NT2/D1 (cell line): ENCODE measurements around the gene ZNF397.

Experiments used
- DNase-seq: peaks from one replicate; pipeline ENCODE4 v3.0.0-alpha.2; 2011; ENCODE audit warnings: low read depth, low spot score
- H3K27me3 ChIP-seq: 2 replicates; pipeline ENCODE4 v1.6.0; 2011; ENCODE audit warnings: mild to moderate bottlenecking; ENCODE audit not compliant: insufficient read length, insufficient read depth
- H3K36me3 ChIP-seq: 2 replicates; pipeline ENCODE4 v1.6.1; 2011; ENCODE audit warnings: mild to moderate bottlenecking, low read length, mixed read lengths; ENCODE audit not compliant: insufficient read depth, insufficient read length
- H3K4me1 ChIP-seq: 2 replicates; pipeline ENCODE4 v1.5.1; 2011; ENCODE audit not compliant: insufficient read depth, insufficient read length
- H3K4me3 ChIP-seq: 2 replicates; pipeline ENCODE4 v1.5.1; 2011; ENCODE audit warnings: low read depth; ENCODE audit not compliant: insufficient read length
- H3K9ac ChIP-seq: 2 replicates; pipeline ENCODE4 v1.6.0; 2011; ENCODE audit warnings: low read depth; ENCODE audit not compliant: insufficient read length
- H3K9me3 ChIP-seq: 2 replicates; pipeline ENCODE4 v1.5.1; 2011; ENCODE audit warnings: mild to moderate bottlenecking, low read length; ENCODE audit not compliant: insufficient read depth
- SUZ12 ChIP-seq: IDR thresholded peaks from 2 replicates; pipeline ENCODE4 v1.6.1; 2011; ENCODE audit not compliant: insufficient read length, insufficient read depth; ENCODE audit errors: extremely low read depth
- YY1 ChIP-seq: IDR thresholded peaks from 2 replicates; pipeline ENCODE4 v1.6.1; 2011; ENCODE audit not compliant: insufficient read length, insufficient read depth
- ZNF274 ChIP-seq: IDR thresholded peaks from 2 replicates; pipeline ENCODE4 v1.6.1; 2011; ENCODE audit warnings: mild to moderate bottlenecking, low read depth, low read length

ZNF397 gene

GRCh38 chr18:35231052-35231451 lies 9.8 kb upstream of the ZNF397 start:
- H3K4me3 ChIP-seq, result no peak overlapping the region
- H3K27me3 ChIP-seq, result no peaks in the 10 kb centered on the region
- peak; percentile 55 for DNase-seq
- H3K36me3 ChIP-seq, result no peaks in the 10 kb centered on the region
- no peak overlapping the region for H3K9ac ChIP-seq
- no peak for TF ChIP-seq SUZ12
- no peak for TF ChIP-seq ZNF274
- no peak for TF ChIP-seq YY1
- H3K4me1 ChIP-seq, result no peaks in the 10 kb centered on the region
- H3K9me3 ChIP-seq, result no peaks in the 10 kb centered on the region

DNA sequence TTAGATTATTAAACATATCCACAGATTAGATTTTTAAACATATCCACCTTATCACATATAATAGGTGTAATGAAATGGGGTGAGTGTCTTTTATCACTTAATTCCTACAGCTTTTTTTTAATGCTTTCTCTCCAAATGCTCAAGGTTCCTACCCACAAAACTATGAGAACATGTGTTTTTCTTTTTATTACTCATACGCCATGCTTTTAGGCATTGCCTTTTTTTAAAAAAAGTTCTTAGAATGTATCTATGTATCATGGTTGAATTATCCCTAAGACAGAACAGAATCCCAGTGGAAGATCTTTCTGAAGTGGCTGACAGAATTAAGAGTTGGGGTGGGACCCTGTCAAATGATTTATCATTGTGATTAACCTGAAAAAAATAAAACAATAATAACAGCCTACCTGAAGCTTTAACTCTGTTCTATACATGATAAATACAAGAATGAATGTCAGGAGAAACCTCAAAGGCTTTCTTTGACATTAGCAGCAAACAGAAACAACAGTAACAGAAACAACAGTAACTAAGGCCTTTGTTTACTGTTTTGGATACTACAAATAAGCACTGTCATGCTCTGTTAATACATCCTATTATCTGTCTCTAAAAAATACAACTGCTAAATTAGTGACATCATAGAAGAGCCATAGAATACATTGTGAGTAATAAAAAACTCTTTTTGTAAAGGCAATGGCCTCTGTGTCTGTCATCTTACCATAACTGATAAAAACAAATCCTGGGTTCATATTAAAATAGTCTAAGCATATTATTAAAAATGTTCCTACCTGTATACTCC lies 4.1 kb upstream of the ZNF397 start:
- no peaks in the 10 kb centered on the region for H3K4me1 ChIP-seq
- no peak overlapping the region for H3K9ac ChIP-seq
- no peaks in the 10 kb centered on the region for H3K36me3 ChIP-seq
- no peak for DNase-seq
- H3K4me3 ChIP-seq, result no peak overlapping the region
- no peaks in the 10 kb centered on the region for H3K27me3 ChIP-seq
- TF ChIP-seq SUZ12 (no peak), YY1 (no peak), ZNF274 (no peak)
- H3K9me3 ChIP-seq, result no peaks in the 10 kb centered on the region

- peaks cover 21% of the 10 kb centered on the region; the same call in 1 of the 2 replicates for H3K9me3 ChIP-seq
- TF ChIP-seq YY1 (no peak), ZNF274 (no peak), SUZ12 (no peak)
- H3K4me3 ChIP-seq, result no peak overlapping the region
- H3K27me3 ChIP-seq, result no peaks in the 10 kb centered on the region
- no peaks in the 10 kb centered on the region for H3K4me1 ChIP-seq
- no peak overlapping the region for H3K9ac ChIP-seq
- DNase-seq, result no peak
- H3K36me3 ChIP-seq, result peaks cover 22% of the 10 kb centered on the region
Measured at GRCh38 chr18:35239314-35239713, 1.5 kb upstream of the ZNF397 start.

- H3K36me3 ChIP-seq, result peaks cover 43% of the 10 kb centered on the region
- H3K4me1 ChIP-seq, result no peaks in the 10 kb centered on the region
- H3K27me3 ChIP-seq, result no peaks in the 10 kb centered on the region
- H3K4me3 ChIP-seq, result peak overlapping the region; percentile 74
- H3K9me3 ChIP-seq, result peaks cover 43% of the 10 kb centered on the region
- no peak for DNase-seq
- TF ChIP-seq ZNF274, result no peak
- no peak for TF ChIP-seq SUZ12
- no peak for TF ChIP-seq YY1
- peak overlapping the region; percentile 79 for H3K9ac ChIP-seq
Measured at GRCh38 chr18:35241448-35241804, 592 bp downstream of the ZNF397 start.

GRCh38 chr18:35242426-35242825 lies 1.6 kb downstream of the ZNF397 start:
- Histone ChIP-seq H3K27me3 (no peaks in the 10 kb centered on the region), H3K4me1 (no peaks in the 10 kb centered on the region), H3K9me3 (peaks cover 43% of the 10 kb centered on the region), H3K36me3 (peaks cover 53% of the 10 kb centered on the region), H3K9ac (no peak overlapping the region), H3K4me3 (no peak overlapping the region)
- no peak for TF ChIP-seq SUZ12
- no peak for TF ChIP-seq ZNF274
- TF ChIP-seq YY1, result no peak
- no peak for DNase-seq

DNA sequence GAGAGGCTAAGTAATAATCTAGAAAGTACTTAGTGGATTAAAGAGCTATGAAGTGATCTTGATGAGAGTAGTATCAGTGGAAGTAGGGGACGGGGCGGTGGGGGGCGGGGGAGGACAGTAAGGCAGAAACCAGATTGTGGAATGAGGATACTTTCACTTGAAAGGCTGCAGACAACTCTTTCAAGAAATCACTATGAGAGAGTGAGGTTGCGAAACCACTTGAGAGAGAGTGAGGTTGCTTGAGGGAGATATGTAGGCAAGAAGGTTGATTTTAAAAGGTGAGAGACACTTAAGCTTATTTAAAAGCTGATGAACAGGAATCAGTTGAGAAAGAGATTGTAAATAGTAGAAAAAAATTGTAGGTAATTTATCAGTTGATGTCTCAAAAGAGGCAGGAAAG lies 3.8 kb downstream of the ZNF397 start:
- Histone ChIP-seq H3K9me3 (peaks cover 43% of the 10 kb centered on the region), H3K36me3 (peaks cover 70% of the 10 kb centered on the region), H3K4me3 (no peak overlapping the region)

DNA sequence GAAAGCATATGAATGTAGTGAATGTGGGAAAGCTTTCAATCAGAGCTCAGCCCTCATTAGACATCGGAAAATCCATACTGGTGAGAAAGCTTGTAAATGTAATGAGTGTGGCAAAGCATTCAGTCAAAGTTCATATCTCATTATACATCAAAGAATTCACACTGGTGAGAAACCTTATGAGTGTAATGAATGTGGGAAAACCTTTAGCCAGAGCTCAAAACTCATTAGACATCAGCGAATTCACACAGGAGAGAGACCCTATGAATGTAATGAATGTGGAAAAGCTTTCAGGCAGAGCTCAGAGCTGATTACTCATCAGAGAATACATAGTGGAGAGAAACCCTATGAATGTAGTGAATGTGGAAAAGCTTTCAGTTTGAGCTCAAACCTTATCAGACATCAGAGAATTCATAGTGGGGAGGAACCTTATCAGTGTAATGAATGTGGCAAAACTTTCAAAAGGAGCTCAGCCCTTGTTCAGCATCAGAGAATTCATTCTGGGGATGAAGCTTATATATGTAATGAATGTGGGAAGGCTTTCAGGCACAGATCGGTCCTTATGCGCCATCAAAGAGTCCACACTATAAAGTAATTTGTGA lies 5.0 kb downstream of the ZNF397 start:
- H3K27me3 ChIP-seq, result no peaks in the 10 kb centered on the region
- peaks cover 79% of the 10 kb centered on the region for H3K36me3 ChIP-seq
- no peak for DNase-seq
- no peaks in the 10 kb centered on the region for H3K4me1 ChIP-seq
- no peak overlapping the region for H3K9ac ChIP-seq
- TF ChIP-seq YY1 (no peak), ZNF274 (peak; percentile 48)
- H3K4me3 ChIP-seq, result no peak overlapping the region
- H3K9me3 ChIP-seq, result peaks cover 50% of the 10 kb centered on the region

More for the DNA sequence above, 3.8 kb downstream of the ZNF397 start:
- TF ChIP-seq YY1 (no peak), ZNF274 (no peak), SUZ12 (no peak)
- no peaks in the 10 kb centered on the region for H3K4me1 ChIP-seq
- no peaks in the 10 kb centered on the region for H3K27me3 ChIP-seq
- no peak overlapping the region for H3K9ac ChIP-seq
- DNase-seq, result no peak
